T47D (cell line): ENCODE results near the gene PIGU.
"Not testable (repeated sequence)": the region's sequence is repeated elsewhere in the genome, so short reads cannot be mapped to it uniquely, and the experiment has no call there.

Experiments used
- DNase-seq, 2 experiments: peaks; one replicate each; pipeline versions ENCODE4 v3.0.0 to v3.0.0-alpha.2; 2011 to 2012; ENCODE audit warnings: low read depth in 1 of 2, low spot score in 1 of 2
- JUND ChIP-seq: IDR thresholded peaks from 2 replicates; pipeline ENCODE4 v1.6.1; 2012; ENCODE audit warnings: low read depth
- in situ Hi-C: cut with HindIII; loops from 2 replicates; pipeline ENCODE4 v1.10.0; 2016; ENCODE audit warnings: low sequenced_read_pairs, low pct_unique_long_range_greater_than_20kb

The PIGU gene

GRCh38 chr20:34516247-34517113, 160.4 kb downstream of the PIGU start, which contains the start of gene DYNLRB1:
Gene DYNLRB1, plus strand, starts transcription at chr20:34516422. Its CDS starts 37 bp downstream, at chr20:34516459.
- in situ Hi-C loops: no loop called here
- TF ChIP-seq JUND: no peak
- DNase-seq: peak; percentile 89 to 98

- no peak for TF ChIP-seq JUND
- DNase-seq: peak; percentile 57 to 86
- in situ Hi-C loops: no loop called here
Observed at GRCh38 chr20:34515484-34516246, 161.2 kb downstream of the PIGU start.

GRCh38 chr20:34514897-34515483, 161.9 kb downstream of the PIGU start:
- in situ Hi-C loops: no loop called here
- DNase-seq: no peak
- no peak for TF ChIP-seq JUND

- DNase-seq, in situ Hi-C loops: not testable (repeated sequence)
Observed at GRCh38 chr20:34514034-34514433, 162.9 kb downstream of the PIGU start.

- TF ChIP-seq JUND: no peak
- in situ Hi-C loops: no loop called here
- no peak for DNase-seq
Observed at GRCh38 chr20:34512955-34513419, 163.9 kb downstream of the PIGU start.

GRCh38 chr20:34512266-34512954, 164.5 kb downstream of the PIGU start:
- in situ Hi-C loops: no loop called here
- no peak for DNase-seq
- no peak for TF ChIP-seq JUND

- TF ChIP-seq JUND: no peak
- DNase-seq: no peak
- in situ Hi-C loops: no loop called here
Observed at GRCh38 chr20:34511891-34512265, 165.0 kb downstream of the PIGU start.

GRCh38 chr20:34510575-34510974, 166.3 kb downstream of the PIGU start:
- TF ChIP-seq JUND: no peak
- no peak for DNase-seq
- in situ Hi-C loops: no loop called here
